Aorta (tissue), 5 donors: ENCODE data around the gene RBM26. TPM values are rescaled to one million over a fixed set of nuclear protein-coding genes. Genes with fewer than 3 reads are reported as not detected.

Experiments
- ATAC-seq: fragments of 200-7000 bp; cut with Tn5 transposase; one replicate; pipeline ENCODE4 v1.9.1; 2022; ENCODE audit warnings: moderate library complexity; ENCODE audit not compliant: low FRiP score
- DNase-seq, 2 donors: peaks; one replicate each; pipeline ENCODE4 v3.0.0-alpha.2; 2020
- H3K27ac ChIP-seq, 2 donors: one replicate each; pipeline ENCODE4 v1.5.1; 2013; ENCODE audit warnings: low read length in 2 of 2, mild to moderate bottlenecking in 2 of 2, moderate library complexity in 2 of 2, control low read depth in 1 of 2, inconsistent platforms in 1 of 2, low read depth in 1 of 2
- H3K27me3 ChIP-seq, 2 donors: one replicate each; pipeline ENCODE4 v1.6.1; 2013; ENCODE audit warnings: control low read depth in 1 of 2, low read length in 1 of 2, mild to moderate bottlenecking in 1 of 2, moderate library complexity in 1 of 2; ENCODE audit not compliant: insufficient read depth in 2 of 2, control insufficient read depth in 1 of 2
- H3K36me3 ChIP-seq, 2 donors: one replicate each; pipeline ENCODE4 v1.6.1; 2013; ENCODE audit warnings: control low read depth in 1 of 2, low read length in 1 of 2, mild to moderate bottlenecking in 1 of 2; ENCODE audit not compliant: insufficient read depth in 2 of 2, control insufficient read depth in 1 of 2
- H3K4me1 ChIP-seq, 2 donors: one replicate each; pipeline ENCODE4 v1.6.1; 2013; ENCODE audit warnings: low read length in 2 of 2, control low read depth in 1 of 2, mild to moderate bottlenecking in 1 of 2, moderate library complexity in 1 of 2; ENCODE audit not compliant: insufficient read depth in 2 of 2, control insufficient read depth in 1 of 2
- H3K4me3 ChIP-seq, 2 donors: one replicate each; pipeline ENCODE4 v1.5.1; 2013; ENCODE audit warnings: low read length in 2 of 2, control low read depth in 1 of 2, mild to moderate bottlenecking in 1 of 2
- H3K9me3 ChIP-seq: one replicate; pipeline ENCODE4 v1.6.1; 2013; ENCODE audit warnings: mild to moderate bottlenecking, low read length; ENCODE audit not compliant: control insufficient read depth
- WGBS, 2 donors: extraction: QIAGEN DNeasy Blood & Tissue Kit; methylation state at CpG; one replicate each; pipeline ENCODE4 v1.1.7; 2013; 5-methylcytosine and 5-hydroxymethylcytosine counted together
- intact Hi-C, 2 donors: fragments of 100-400 bp; cut with DNase I; formaldehyde crosslinking; loops; one replicate each; pipeline versions ENCODE4 v1.14.2 to v1.15.0; 2022
- long read RNA-seq, 2 donors: library from polyadenylated mRNA; unstranded; transcript quantifications; one replicate each; pipeline ENCODE4 v2.0.0, GENCODE V29; 2020 to 2021
- polyA plus RNA-seq, 2 donors: library from polyadenylated mRNA; stranded (reverse); fragments of 200-250 nt; gene quantifications; one replicate each; pipeline ENCODE4 v1.2.3, GENCODE V29; 2013
- total RNA-seq, 2 donors: library from RNA; stranded (reverse); fragmentation: NEBNext Ultra II Directional; extraction: Animal tissue kit (Norgen Biotek cat#: 25700); gene quantifications; one replicate each; pipeline ENCODE4 v1.2.1, GENCODE V29; 2021
- donor health status: healthy with polysubstance abuse.
- donor health status: Bipolar disorder and iron deficiency.
- donor health status: DM: no; HTN: no; CAD: no.
- donor health status: DM: no; HTN: no; CAD: no.
- donor health status: DM: yes; HTN: yes; CAD: no.

The RBM26 gene
- total RNA-seq (10 to 100 TPM; 37.5 to 54.6 TPM), polyA plus RNA-seq (10 to 100 TPM in 1 of 2 donors, 1 to 10 TPM in 1; 5.5 to 21.7 TPM)
- long read RNA-seq, donor 1, partial matches to known transcripts: 8 of 11 reads
- long read RNA-seq, donor 1, other reads (novel, unspliced or antisense): 3 of 11 reads
- long read RNA-seq, donor 2, full-length matches to known transcripts: 1 of 19 reads
- long read RNA-seq, donor 2, partial matches to known transcripts: 8 of 19 reads
- long read RNA-seq, donor 2, other reads (novel, unspliced or antisense): 10 of 19 reads

- intact Hi-C loops: loop anchor here (5.0 to 10.0 kb wide), 2 partner anchors 76 to 529 kb away; partner anchors contain the start of gene NDFIP2 (in 1 of the 2)
- DNase-seq (peak; percentile 96 to 97), ATAC-seq (peak; percentile 97)
- Histone ChIP-seq H3K27me3 (no peaks in the 10 kb centered on the region), H3K36me3 (no peaks in the 10 kb centered on the region), H3K4me3 (peak within 1 kb of the TSS; percentile 79 to 99), H3K4me1 (peaks cover 3 to 6% of the 10 kb centered on the region in 2 donors), H3K27ac (peak within 1 kb of the TSS; percentile 57 to 87), H3K9me3 (no peaks in the 10 kb centered on the region)
- WGBS, 2 donors: 0 to 1% methylated on average over 61 to 72 of the region's 72 CpGs
Observed at GRCh38 chr13:79405831-79406596, at the start of gene RBM26. TSS of gene RBM26 (minus strand) at chr13:79406255. CDS start at chr13:79405774, 481 bp downstream.

- H3K27me3 ChIP-seq: no peaks in the 10 kb centered on the region
- H3K4me3 ChIP-seq: no peak overlapping the region
- H3K9me3 ChIP-seq: no peaks in the 10 kb centered on the region
- no peak overlapping the region for H3K27ac ChIP-seq
- intact Hi-C loops: no loop called here
- WGBS, 2 donors: 93 to 94% methylated on average over 7 of the region's 7 CpGs
- ATAC-seq (no peak), DNase-seq (no peak)
- H3K4me1 ChIP-seq: no peaks in the 10 kb centered on the region
- H3K36me3 ChIP-seq: no peaks in the 10 kb centered on the region
Observed at GRCh38 chr13:79455331-79455730, 49.3 kb upstream of the RBM26 start.

- no peaks in the 10 kb centered on the region for H3K27me3 ChIP-seq
- no peaks in the 10 kb centered on the region for H3K9me3 ChIP-seq
- ATAC-seq (no peak), DNase-seq (no peak)
- H3K4me3 ChIP-seq: no peak overlapping the region
- peaks cover 0 to 2% of the 10 kb centered on the region in 2 donors for H3K4me1 ChIP-seq
- WGBS, 2 donors: 33 to 42% methylated on average over 3 of the region's 3 CpGs
- intact Hi-C loops: no loop called here
- no peaks in the 10 kb centered on the region for H3K36me3 ChIP-seq
- no peak overlapping the region for H3K27ac ChIP-seq
Observed at GRCh38 chr13:79452239-79452913, 46.3 kb upstream of the RBM26 start.

GRCh38 chr13:79451500-79451962 lies 45.5 kb upstream of the RBM26 start:
- H3K27me3 ChIP-seq: no peaks in the 10 kb centered on the region
- no peak overlapping the region for H3K4me3 ChIP-seq
- H3K4me1 ChIP-seq: peaks cover 0 to 2% of the 10 kb centered on the region in 2 donors
- no peak overlapping the region for H3K27ac ChIP-seq
- H3K9me3 ChIP-seq: no peaks in the 10 kb centered on the region
- intact Hi-C loops: no loop called here
- H3K36me3 ChIP-seq: no peaks in the 10 kb centered on the region
- 42 to 44% methylated on average over 3 of the region's 3 CpGs for WGBS, 2 donors
- ATAC-seq (no peak), DNase-seq (no peak)

- H3K9me3 ChIP-seq: no peaks in the 10 kb centered on the region
- no peak overlapping the region for H3K4me3 ChIP-seq
- 96 to 97% methylated on average over 4 of the region's 4 CpGs for WGBS, 2 donors
- no peaks in the 10 kb centered on the region for H3K36me3 ChIP-seq
- peaks cover 0 to 2% of the 10 kb centered on the region in 2 donors for H3K4me1 ChIP-seq
- intact Hi-C loops: no loop called here
- H3K27me3 ChIP-seq: no peaks in the 10 kb centered on the region
- no peak for ATAC-seq
- no peak overlapping the region for H3K27ac ChIP-seq
- no peak for DNase-seq
Observed at GRCh38 chr13:79450110-79450509, 44.1 kb upstream of the RBM26 start.

GRCh38 chr13:79448413-79448812 lies 42.4 kb upstream of the RBM26 start:
- intact Hi-C loops: no loop called here
- Histone ChIP-seq H3K4me3 (no peak overlapping the region), H3K27me3 (no peaks in the 10 kb centered on the region), H3K9me3 (no peaks in the 10 kb centered on the region), H3K27ac (no peak overlapping the region), H3K36me3 (no peaks in the 10 kb centered on the region), H3K4me1 (peaks cover 0 to 2% of the 10 kb centered on the region in 2 donors)
- DNase-seq (no peak), ATAC-seq (no peak)
- 54 to 57% methylated on average over 1 of the region's 1 CpG for WGBS, 2 donors

- 74 to 80% methylated on average over 2 of the region's 2 CpGs for WGBS, 2 donors
- no peak for ATAC-seq
- intact Hi-C loops: no loop called here
Observed at GRCh38 chr13:79447741-79448140, 41.7 kb upstream of the RBM26 start.

GRCh38 chr13:79447141-79447540 lies 41.1 kb upstream of the RBM26 start:
- no peaks in the 10 kb centered on the region for H3K36me3 ChIP-seq
- H3K27ac ChIP-seq: no peak overlapping the region
- H3K4me1 ChIP-seq: peaks cover 0 to 2% of the 10 kb centered on the region in 2 donors
- intact Hi-C loops: no loop called here
- no peaks in the 10 kb centered on the region for H3K9me3 ChIP-seq
- DNase-seq (no peak), ATAC-seq (no peak)
- 43% methylated on average over 4 of the region's 4 CpGs for WGBS, 2 donors
- no peak overlapping the region for H3K4me3 ChIP-seq
- no peaks in the 10 kb centered on the region for H3K27me3 ChIP-seq

More at GRCh38 chr13:79447741-79448140, 41.7 kb upstream of the RBM26 start:
- no peak overlapping the region for H3K4me3 ChIP-seq
- no peaks in the 10 kb centered on the region for H3K27me3 ChIP-seq
- DNase-seq: no peak
- H3K4me1 ChIP-seq: peaks cover 0 to 2% of the 10 kb centered on the region in 2 donors
- H3K36me3 ChIP-seq: no peaks in the 10 kb centered on the region
- no peaks in the 10 kb centered on the region for H3K9me3 ChIP-seq
- H3K27ac ChIP-seq: no peak overlapping the region
